ENCODE results near the gene PTX3.

Gene PTX3

GRCh38 chr3:157427901-157428300 lies 8.7 kb upstream of the PTX3 start:
- DNase-seq = no peak

DNA sequence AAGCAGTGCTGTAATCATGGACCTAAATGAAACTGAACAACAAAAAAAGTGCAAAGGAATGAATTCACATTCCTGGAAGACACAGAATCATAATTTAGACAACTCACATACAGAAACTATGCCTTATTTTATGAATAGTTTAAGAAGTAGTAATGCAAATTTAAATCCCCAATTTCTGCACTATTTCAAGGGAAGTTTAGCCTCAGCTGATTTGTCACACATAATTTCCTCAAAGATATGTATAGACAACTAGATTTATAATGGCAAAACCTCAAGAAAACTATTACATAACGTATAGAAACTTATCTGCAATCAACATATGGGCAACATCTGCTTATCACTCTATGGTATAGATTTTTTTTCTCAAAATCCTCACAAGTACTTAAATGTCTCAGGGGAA lies 7.8 kb upstream of the PTX3 start:
- no peak for DNase-seq

DNA sequence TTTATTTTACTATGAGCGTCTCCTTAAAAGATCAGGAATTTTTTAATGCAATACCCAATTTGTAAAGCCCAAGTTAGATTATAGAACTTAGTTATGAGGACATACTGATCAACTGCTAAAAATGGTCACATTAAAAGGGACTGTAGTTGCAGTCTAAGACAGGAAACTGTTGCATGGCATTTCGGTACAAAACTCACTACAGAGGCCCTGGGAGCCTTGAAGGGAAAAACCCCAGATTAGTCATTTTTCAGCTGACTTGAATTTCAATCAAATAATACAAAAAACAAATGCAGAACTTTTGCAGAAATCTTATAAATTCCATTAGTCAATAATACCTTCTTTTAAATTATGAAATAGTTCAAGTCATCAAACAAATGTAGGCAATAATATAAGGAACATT lies 6.9 kb upstream of the PTX3 start:
- DNase-seq = no peak

GRCh38 chr3:157438194-157438730 lies 1.6 kb downstream of the PTX3 start:
- no peak for DNase-seq

- no peak for DNase-seq
Observed at GRCh38 chr3:157441102-157441624, 4.5 kb downstream of the PTX3 start.

DNA sequence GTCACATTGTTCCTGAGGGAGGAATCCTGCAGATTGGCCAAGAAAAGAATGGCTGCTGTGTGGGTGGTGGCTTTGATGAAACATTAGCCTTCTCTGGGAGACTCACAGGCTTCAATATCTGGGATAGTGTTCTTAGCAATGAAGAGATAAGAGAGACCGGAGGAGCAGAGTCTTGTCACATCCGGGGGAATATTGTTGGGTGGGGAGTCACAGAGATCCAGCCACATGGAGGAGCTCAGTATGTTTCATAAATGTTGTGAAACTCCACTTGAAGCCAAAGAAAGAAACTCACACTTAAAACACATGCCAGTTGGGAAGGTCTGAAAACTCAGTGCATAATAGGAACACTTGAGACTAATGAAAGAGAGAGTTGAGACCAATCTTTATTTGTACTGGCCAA lies 6.1 kb downstream of the PTX3 start:
- DNase-seq = no peak

- DNase-seq = no peak
Observed at GRCh38 chr3:157443905-157444796, 7.5 kb downstream of the PTX3 start.

GRCh38 chr3:157444797-157445184 lies 8.1 kb downstream of the PTX3 start:
- no peak for DNase-seq

- DNase-seq = no peak
Observed at GRCh38 chr3:157445857-157446256, 9.2 kb downstream of the PTX3 start.

- no peak for DNase-seq
Observed at GRCh38 chr3:157447026-157447694, 10.5 kb downstream of the PTX3 start.

- DNase-seq = no peak
Observed at GRCh38 chr3:157452097-157452496, 15.4 kb downstream of the PTX3 start.

DNA sequence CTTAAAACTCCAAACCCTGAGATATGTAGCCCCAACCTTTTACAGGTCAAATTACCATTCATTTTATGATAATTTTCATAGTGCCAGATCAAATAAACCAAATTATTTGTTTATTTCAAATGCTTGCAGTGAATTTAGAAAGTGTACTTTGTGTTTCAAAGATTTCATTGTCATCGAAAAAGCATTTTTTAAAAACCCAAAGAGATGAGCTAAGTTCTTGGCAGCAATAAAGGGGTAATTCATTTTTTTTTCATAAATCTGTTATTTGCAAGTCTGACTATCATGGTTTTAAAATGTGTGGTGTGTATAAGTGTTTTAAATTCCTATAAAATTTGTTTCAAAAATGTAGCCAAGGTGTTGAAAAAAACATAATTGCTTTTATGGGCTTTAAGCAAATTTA lies 17.2 kb downstream of the PTX3 start:
- DNase-seq = no peak

GRCh38 chr3:157459706-157460105 lies 23.1 kb downstream of the PTX3 start:
- DNase-seq = no peak

GRCh38 chr3:157460253-157460652 lies 23.6 kb downstream of the PTX3 start:
- no peak for DNase-seq

GRCh38 chr3:157463816-157464215 lies 27.2 kb downstream of the PTX3 start:
- no peak for DNase-seq

GRCh38 chr3:157464321-157464720 lies 27.7 kb downstream of the PTX3 start:
- no peak for DNase-seq

- no peak for DNase-seq
Observed at GRCh38 chr3:157465741-157466140, 29.1 kb downstream of the PTX3 start.

GRCh38 chr3:157467200-157467599 lies 30.6 kb downstream of the PTX3 start:
- DNase-seq = no peak

DNA sequence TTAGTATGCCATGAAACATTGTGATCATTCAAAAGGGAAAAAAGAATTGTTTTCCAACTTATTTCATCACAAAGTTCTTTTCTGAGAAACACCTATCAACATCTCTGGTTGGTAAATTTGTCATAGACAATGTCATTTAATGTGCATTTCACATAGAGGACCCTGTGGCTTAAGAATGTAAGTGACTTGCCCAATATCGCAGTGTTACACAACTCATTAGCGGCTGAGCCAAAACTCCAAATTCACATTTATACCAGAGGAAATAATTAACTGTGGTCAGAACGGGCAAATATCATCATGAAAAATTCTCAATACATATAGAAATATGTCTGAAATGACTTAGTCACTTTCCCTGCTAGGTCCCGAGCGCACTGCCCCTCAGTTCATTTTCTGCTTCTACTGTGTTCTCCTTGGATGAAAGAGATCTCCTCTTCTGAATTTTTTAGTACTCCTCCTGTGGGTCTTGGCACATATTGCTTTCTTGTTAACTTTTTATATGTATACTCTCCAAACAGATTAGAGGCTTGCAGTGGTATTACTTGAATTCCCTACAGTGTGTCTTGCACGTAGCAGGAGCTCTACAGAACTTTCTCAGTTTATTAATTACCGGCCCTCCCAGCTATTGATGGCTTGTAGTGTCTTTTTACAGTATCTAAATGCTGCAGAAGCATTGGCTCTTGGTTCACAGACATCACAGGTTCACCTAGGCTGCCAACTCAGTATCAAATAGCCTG lies 33.1 kb downstream of the PTX3 start:
- DNase-seq = no peak

GRCh38 chr3:157471064-157471463 lies 34.4 kb downstream of the PTX3 start:
- DNase-seq = no peak

GRCh38 chr3:157472648-157473047 lies 36.0 kb downstream of the PTX3 start:
- no peak for DNase-seq

DNA sequence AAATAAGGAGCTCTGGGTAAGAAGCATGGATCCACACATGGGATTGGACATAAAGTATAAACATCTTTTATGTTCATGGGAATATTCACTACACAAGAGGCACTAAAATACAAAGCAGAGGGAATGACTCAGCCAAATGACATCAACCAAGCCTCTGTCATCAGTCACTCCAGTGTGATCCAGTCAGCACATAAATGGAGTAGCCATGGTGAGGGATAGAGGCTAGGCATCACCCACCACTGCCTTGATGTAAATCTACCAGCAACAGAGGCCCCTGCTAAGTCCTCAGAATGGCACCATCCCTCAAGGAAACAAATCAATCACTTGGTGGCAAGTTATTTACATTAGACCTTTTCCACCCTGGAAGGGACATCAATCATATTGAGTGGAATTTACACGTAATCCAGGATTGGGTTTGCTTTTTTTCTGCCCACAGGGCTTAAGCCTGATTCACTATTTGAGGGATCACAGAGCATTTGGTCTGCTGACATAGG lies 39.3 kb downstream of the PTX3 start:
- no peak for DNase-seq

DNA sequence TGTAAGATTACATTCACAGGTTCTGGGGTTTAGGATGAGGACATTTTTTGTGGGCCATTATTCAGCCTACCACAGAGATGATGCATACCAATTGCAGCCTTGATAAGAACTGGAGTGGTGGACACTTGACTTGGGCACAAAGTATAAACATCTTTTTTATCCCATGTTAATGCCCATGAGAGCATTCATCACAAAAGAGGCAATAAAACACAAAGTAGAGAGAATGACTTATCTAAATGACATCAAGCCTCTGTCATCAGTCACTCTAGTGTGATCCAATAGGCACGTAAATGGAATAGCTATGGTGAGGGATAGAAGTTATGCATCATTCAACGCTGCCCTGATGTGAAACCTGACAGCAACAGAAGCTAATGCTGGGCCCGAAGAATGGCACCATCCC lies 40.8 kb downstream of the PTX3 start:
- no peak for DNase-seq
